K562 (cell line): Measurements from ENCODE around the gene MYOM1.

Experiments used
- BRD4 ChIP-seq: fragments of 200-600 bp; sonication (generic); IDR thresholded peaks from 2 replicates; pipeline ENCODE4 v1.6.1; 2017; ENCODE audit warnings: inconsistent platforms
- BRF2 ChIP-seq: IDR thresholded peaks from 3 replicates; pipeline ENCODE4 v1.6.1; 2011; ENCODE audit warnings: borderline replicate concordance, mild to moderate bottlenecking; ENCODE audit not compliant: insufficient read length, insufficient read depth
- SMARCB1 ChIP-seq: IDR thresholded peaks from 2 replicates; pipeline ENCODE4 v1.6.1; 2011; ENCODE audit warnings: improper control_type of control experiment, low read depth; ENCODE audit not compliant: insufficient read length
- USF2 ChIP-seq: sonication (generic); formaldehyde crosslinking; IDR thresholded peaks from 2 replicates; pipeline ENCODE4 v1.5.0; 2020; ENCODE audit warnings: missing genetic modification reagents
- TF ChIP-seq, protein P1 (sequence below): IDR thresholded peaks from 2 replicates; pipeline ENCODE4 v1.6.1; 2014; ENCODE audit warnings: antibody characterized with exemption

- no peak for TF ChIP-seq BRD4
- TF ChIP-seq BRF2: no peak
- TF ChIP-seq, protein P1, sequence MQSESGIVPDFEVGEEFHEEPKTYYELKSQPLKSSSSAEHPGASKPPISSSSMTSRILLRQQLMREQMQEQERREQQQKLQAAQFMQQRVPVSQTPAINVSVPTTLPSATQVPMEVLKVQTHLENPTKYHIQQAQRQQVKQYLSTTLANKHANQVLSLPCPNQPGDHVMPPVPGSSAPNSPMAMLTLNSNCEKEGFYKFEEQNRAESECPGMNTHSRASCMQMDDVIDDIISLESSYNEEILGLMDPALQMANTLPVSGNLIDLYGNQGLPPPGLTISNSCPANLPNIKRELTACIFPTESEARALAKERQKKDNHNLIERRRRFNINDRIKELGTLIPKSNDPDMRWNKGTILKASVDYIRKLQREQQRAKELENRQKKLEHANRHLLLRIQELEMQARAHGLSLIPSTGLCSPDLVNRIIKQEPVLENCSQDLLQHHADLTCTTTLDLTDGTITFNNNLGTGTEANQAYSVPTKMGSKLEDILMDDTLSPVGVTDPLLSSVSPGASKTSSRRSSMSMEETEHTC: no peak
- TF ChIP-seq SMARCB1: no peak
- TF ChIP-seq USF2 (CRISPR knock-in tag): no peak
Observed at GRCh38 chr18:3119401-3120341, 100.1 kb downstream of the MYOM1 start.
